ENCODE measurements around the gene E2F1. TPM values are rescaled to one million over a fixed set of nuclear protein-coding genes. Genes with fewer than 3 reads are reported as not detected.

Gene E2F1
- total and polyA plus RNA-seq, 2 of the 4 experiments (the other 2 are of a cell fraction), result 10.9 to 14.0 TPM

- no peak overlapping the region for H2BK120ac ChIP-seq (ENCODE audit: low read depth, low read length)
- H3K14ac ChIP-seq (replicated peaks; ENCODE audit: low read depth, low read length), result no peak overlapping the region
- H3K4me3 ChIP-seq (ENCODE audit: insufficient read depth, low read depth, low read length), result no peak overlapping the region
- H3K23ac ChIP-seq (ENCODE audit: low read depth, low read length), result no peak overlapping the region
- no peak overlapping the region for H2AK9ac ChIP-seq (replicated peaks; ENCODE audit: low read depth, low read length, poor library complexity)
- DNase-seq, result no peak
- H2AFZ ChIP-seq (replicated peaks; ENCODE audit: low read length, poor library complexity), result no peak overlapping the region
- H3K9me3 ChIP-seq (ENCODE audit: control insufficient read depth, insufficient read depth, low read length), result no peaks in the 10 kb centered on the region
- no peak overlapping the region for H2BK15ac ChIP-seq (ENCODE audit: low read depth, low read length)
- POLR2A ChIA-PET (ENCODE audit: unreplicated experiment), result no interaction called here
- H4K5ac ChIP-seq (ENCODE audit: low read depth, low read length), result no peak overlapping the region
- ATAC-seq (ENCODE audit: low read depth), result no peak
- CTCF ChIA-PET, result interaction anchor here (0.7 kb wide), 1 partner anchor 188 kb away, joined by 3 read pairs; no protein-coding TSS in a partner anchor
- H4K91ac ChIP-seq (ENCODE audit: insufficient read depth, low read depth, low read length), result no peak overlapping the region
- no peaks in the 10 kb centered on the region for H3K27me3 ChIP-seq (ENCODE audit: control insufficient read depth, insufficient read depth, low read length)
- H2BK20ac ChIP-seq (ENCODE audit: low read depth, low read length), result no peak overlapping the region
- no peak overlapping the region for H3K27ac ChIP-seq (ENCODE audit: insufficient read depth, low read length)
- no peak overlapping the region for H3K56ac ChIP-seq (ENCODE audit: extremely low read depth, insufficient read depth, low read length)
- intact Hi-C loops (cut with micrococcal nuclease) (no loop called here), dilution Hi-C loops (cut with HindIII; ENCODE audit: low sequenced_read_pairs, unreplicated experiment) (no loop called here), in situ Hi-C loops (cut with MboI; ENCODE audit: low sequenced_read_pairs) (no loop called here)
- H4K8ac ChIP-seq (ENCODE audit: low read depth in 2 of 2, low read length in 2 of 2), result no peak overlapping the region
- TF ChIP-seq RFX5 (IDR thresholded peaks at IDR 0.05; ENCODE audit: low read depth, low read length) (no peak), RCOR1 (IDR thresholded peaks at IDR 0.05; ENCODE audit: insufficient replicate concordance, low read length) (no peak), NFE2L2 (IDR thresholded peaks at IDR 0.05; ENCODE audit: low read depth, low read length) (no peak), POLR2A (IDR thresholded peaks at IDR 0.05; ENCODE audit: low read depth, low read length) (no peak), MAZ (IDR thresholded peaks at IDR 0.05; ENCODE audit: borderline replicate concordance, low read depth, low read length) (no peak), MAFK (IDR thresholded peaks at IDR 0.05; ENCODE audit: low read depth, low read length) (no peak), CEBPB (IDR thresholded peaks at IDR 0.05; ENCODE audit: low read depth, low read length) (no peak), CHD1 (IDR thresholded peaks at IDR 0.05; ENCODE audit: low read depth, low read length) (no peak), SMC3 (IDR thresholded peaks at IDR 0.05; ENCODE audit: low read depth, low read length) (no peak), CTCF (conservative IDR thresholded peaks at IDR 0.05; ENCODE audit: low read depth, low read length) (no peak), FOS (IDR thresholded peaks at IDR 0.05; ENCODE audit: low read depth, low read length) (no peak), RAD21 (IDR thresholded peaks at IDR 0.05; ENCODE audit: low read length) (no peak), MXI1 (IDR thresholded peaks at IDR 0.05; ENCODE audit: borderline replicate concordance, low read depth, low read length) (no peak), BHLHE40 (IDR thresholded peaks at IDR 0.05; ENCODE audit: low read depth, low read length) (no peak)
- TF ChIP-seq, protein P1, sequence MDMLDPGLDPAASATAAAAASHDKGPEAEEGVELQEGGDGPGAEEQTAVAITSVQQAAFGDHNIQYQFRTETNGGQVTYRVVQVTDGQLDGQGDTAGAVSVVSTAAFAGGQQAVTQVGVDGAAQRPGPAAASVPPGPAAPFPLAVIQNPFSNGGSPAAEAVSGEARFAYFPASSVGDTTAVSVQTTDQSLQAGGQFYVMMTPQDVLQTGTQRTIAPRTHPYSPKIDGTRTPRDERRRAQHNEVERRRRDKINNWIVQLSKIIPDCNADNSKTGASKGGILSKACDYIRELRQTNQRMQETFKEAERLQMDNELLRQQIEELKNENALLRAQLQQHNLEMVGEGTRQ (IDR thresholded peaks at IDR 0.05; ENCODE audit: low read depth, low read length), result no peak
- TF ChIP-seq, protein P2, sequence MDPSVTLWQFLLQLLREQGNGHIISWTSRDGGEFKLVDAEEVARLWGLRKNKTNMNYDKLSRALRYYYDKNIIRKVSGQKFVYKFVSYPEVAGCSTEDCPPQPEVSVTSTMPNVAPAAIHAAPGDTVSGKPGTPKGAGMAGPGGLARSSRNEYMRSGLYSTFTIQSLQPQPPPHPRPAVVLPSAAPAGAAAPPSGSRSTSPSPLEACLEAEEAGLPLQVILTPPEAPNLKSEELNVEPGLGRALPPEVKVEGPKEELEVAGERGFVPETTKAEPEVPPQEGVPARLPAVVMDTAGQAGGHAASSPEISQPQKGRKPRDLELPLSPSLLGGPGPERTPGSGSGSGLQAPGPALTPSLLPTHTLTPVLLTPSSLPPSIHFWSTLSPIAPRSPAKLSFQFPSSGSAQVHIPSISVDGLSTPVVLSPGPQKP (IDR thresholded peaks at IDR 0.05; ENCODE audit: borderline replicate concordance, low read depth, low read length), result no peak
- no CpG with 5 or more reads among the region's 4 CpGs for WGBS, 2 experiments (ENCODE audit: extremely low coverage in 2 of 2, insufficient read length in 1 of 2)
- H3K4me1 ChIP-seq (ENCODE audit: control insufficient read depth, insufficient read depth, low read length), result 0 out of 2 replicates have a peak, but pooled peaks cover 3% of the 10 kb centered on the region
- no TSS peak for BruUV-seq (replicated peaks)
- no peak overlapping the region for H3K9ac ChIP-seq (ENCODE audit: low read depth, low read length)
- peaks cover 34% of the 10 kb centered on the region for H3K36me3 ChIP-seq (ENCODE audit: control insufficient read depth, insufficient read depth, low read length)
- no peak overlapping the region for H3K4me2 ChIP-seq (ENCODE audit: low read depth, low read length)
- H4K20me1 ChIP-seq (ENCODE audit: insufficient read depth, low read length), result peaks cover 9% of the 10 kb centered on the region; the same call in 1 of the 2 replicates
- H3K18ac ChIP-seq (ENCODE audit: low read depth, low read length), result no peak overlapping the region
- no peak overlapping the region for H3K4ac ChIP-seq (ENCODE audit: low read depth, low read length)
- no peak overlapping the region for H2BK5ac ChIP-seq (ENCODE audit: low read depth, low read length, poor library complexity, severe bottlenecking)
- no peaks in the 10 kb centered on the region; a peak in 1 of 4 replicates for H3K79me1 ChIP-seq (ENCODE audit: low read depth in 1 of 2, low read length in 2 of 2)
- no peak overlapping the region for H2AK5ac ChIP-seq (ENCODE audit: low read depth, low read length)
- H3K9me1 ChIP-seq (ENCODE audit: insufficient read depth, low read length), result peaks cover 14% of the 10 kb centered on the region; the same call in 1 of the 2 replicates
Observed at GRCh38 chr20:33645072-33645358, 41.2 kb downstream of the E2F1 start.
